ENCODE measurements around the gene ZMAT3.

ZMAT3 gene

GRCh38 chr3:179088306-179088705 lies 16.7 kb upstream of the ZMAT3 start:
- no peak overlapping the region for H3K27ac ChIP-seq (ENCODE audit: low read depth, low read length)

GRCh38 chr3:179083977-179084376 lies 12.4 kb upstream of the ZMAT3 start:
- no peak overlapping the region for H3K4me3 ChIP-seq (ENCODE audit: low read depth, low read length)

More at GRCh38 chr3:179088306-179088705, 16.7 kb upstream of the ZMAT3 start:
- Histone ChIP-seq H3K4me1 (ENCODE audit: control insufficient read depth, insufficient read depth, low read length) (peaks cover 19% of the 10 kb centered on the region), H3K9ac (ENCODE audit: low read depth, low read length) (no peak overlapping the region), H3K4me3 (ENCODE audit: low read depth, low read length) (no peak overlapping the region), H3K36me3 (ENCODE audit: control insufficient read depth, insufficient read depth, low read length) (no peaks in the 10 kb centered on the region), H3K27me3 (ENCODE audit: control insufficient read depth, insufficient read depth, low read length) (no peaks in the 10 kb centered on the region), H3K9me3 (ENCODE audit: control insufficient read depth, insufficient read depth, low read length) (no peaks in the 10 kb centered on the region)

DNA sequence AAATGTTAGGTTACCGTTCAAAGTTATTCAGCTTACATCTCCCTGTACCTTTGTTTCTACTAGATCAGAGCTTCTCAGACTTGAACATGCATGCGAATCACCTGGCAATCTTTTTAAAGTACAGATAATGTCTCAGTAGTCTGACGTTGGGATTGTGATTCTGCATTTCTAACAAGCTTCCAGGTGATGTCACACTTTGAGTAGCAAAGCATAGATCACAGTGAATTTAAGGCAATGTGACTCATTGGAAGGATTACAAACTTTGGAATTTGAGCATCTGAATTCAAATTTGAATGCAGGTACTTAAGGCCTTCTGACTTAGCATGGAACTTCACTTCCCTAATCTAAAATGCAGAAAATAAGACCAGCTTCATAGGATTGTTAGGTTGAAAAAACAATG lies 10.8 kb upstream of the ZMAT3 start:
- H3K36me3 ChIP-seq (ENCODE audit: control insufficient read depth, insufficient read depth, low read length), result no peaks in the 10 kb centered on the region
- peak overlapping the region; percentile 43 for H3K27ac ChIP-seq (ENCODE audit: low read depth, low read length)

More at GRCh38 chr3:179083977-179084376, 12.4 kb upstream of the ZMAT3 start:
- Histone ChIP-seq H3K36me3 (ENCODE audit: control insufficient read depth, insufficient read depth, low read length) (no peaks in the 10 kb centered on the region), H3K4me1 (ENCODE audit: control insufficient read depth, insufficient read depth, low read length) (peaks cover 33% of the 10 kb centered on the region), H3K27ac (ENCODE audit: low read depth, low read length) (peak overlapping the region; percentile 63), H3K9me3 (ENCODE audit: control insufficient read depth, insufficient read depth, low read length) (no peaks in the 10 kb centered on the region), H3K9ac (ENCODE audit: low read depth, low read length) (no peak overlapping the region), H3K27me3 (ENCODE audit: control insufficient read depth, insufficient read depth, low read length) (no peaks in the 10 kb centered on the region)

GRCh38 chr3:179081885-179082284 lies 10.3 kb upstream of the ZMAT3 start:
- Histone ChIP-seq H3K9me3 (ENCODE audit: control insufficient read depth, insufficient read depth, low read length) (no peaks in the 10 kb centered on the region), H3K9ac (ENCODE audit: low read depth, low read length) (no peak overlapping the region)

More for the DNA sequence above, 10.8 kb upstream of the ZMAT3 start:
- Histone ChIP-seq H3K4me3 (ENCODE audit: low read depth, low read length) (no peak overlapping the region), H3K9me3 (ENCODE audit: control insufficient read depth, insufficient read depth, low read length) (no peaks in the 10 kb centered on the region), H3K9ac (ENCODE audit: low read depth, low read length) (no peak overlapping the region), H3K4me1 (ENCODE audit: control insufficient read depth, insufficient read depth, low read length) (peaks cover 33% of the 10 kb centered on the region), H3K27me3 (ENCODE audit: control insufficient read depth, insufficient read depth, low read length) (no peaks in the 10 kb centered on the region)

DNA sequence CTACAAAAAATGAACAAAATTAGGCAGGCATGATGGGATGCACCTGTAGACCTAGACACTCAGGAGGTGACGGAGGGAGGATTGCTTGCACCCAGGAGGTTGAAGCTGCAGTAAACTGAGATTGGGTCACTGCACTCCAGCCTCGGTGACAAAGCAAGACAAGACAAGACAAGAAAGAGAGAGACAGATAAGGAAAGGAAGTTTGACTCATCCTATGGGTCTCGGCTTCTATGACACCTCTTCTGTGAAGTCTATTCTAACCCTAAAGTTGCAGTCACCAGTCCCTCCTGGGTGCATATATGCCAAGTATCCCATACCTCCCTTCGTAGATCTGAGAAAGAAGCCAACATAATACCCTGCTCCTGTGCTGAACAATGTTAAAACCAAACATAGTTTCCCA lies 7.9 kb upstream of the ZMAT3 start:
- Histone ChIP-seq H3K27ac (ENCODE audit: low read depth, low read length) (no peak overlapping the region), H3K9me3 (ENCODE audit: control insufficient read depth, insufficient read depth, low read length) (no peaks in the 10 kb centered on the region), H3K4me3 (ENCODE audit: low read depth, low read length) (no peak overlapping the region)

More at GRCh38 chr3:179081885-179082284, 10.3 kb upstream of the ZMAT3 start:
- Histone ChIP-seq H3K27me3 (ENCODE audit: control insufficient read depth, insufficient read depth, low read length) (no peaks in the 10 kb centered on the region), H3K36me3 (ENCODE audit: control insufficient read depth, insufficient read depth, low read length) (no peaks in the 10 kb centered on the region), H3K4me1 (ENCODE audit: control insufficient read depth, insufficient read depth, low read length) (peaks cover 33% of the 10 kb centered on the region), H3K4me3 (ENCODE audit: low read depth, low read length) (no peak overlapping the region), H3K27ac (ENCODE audit: low read depth, low read length) (no peak overlapping the region)

DNA sequence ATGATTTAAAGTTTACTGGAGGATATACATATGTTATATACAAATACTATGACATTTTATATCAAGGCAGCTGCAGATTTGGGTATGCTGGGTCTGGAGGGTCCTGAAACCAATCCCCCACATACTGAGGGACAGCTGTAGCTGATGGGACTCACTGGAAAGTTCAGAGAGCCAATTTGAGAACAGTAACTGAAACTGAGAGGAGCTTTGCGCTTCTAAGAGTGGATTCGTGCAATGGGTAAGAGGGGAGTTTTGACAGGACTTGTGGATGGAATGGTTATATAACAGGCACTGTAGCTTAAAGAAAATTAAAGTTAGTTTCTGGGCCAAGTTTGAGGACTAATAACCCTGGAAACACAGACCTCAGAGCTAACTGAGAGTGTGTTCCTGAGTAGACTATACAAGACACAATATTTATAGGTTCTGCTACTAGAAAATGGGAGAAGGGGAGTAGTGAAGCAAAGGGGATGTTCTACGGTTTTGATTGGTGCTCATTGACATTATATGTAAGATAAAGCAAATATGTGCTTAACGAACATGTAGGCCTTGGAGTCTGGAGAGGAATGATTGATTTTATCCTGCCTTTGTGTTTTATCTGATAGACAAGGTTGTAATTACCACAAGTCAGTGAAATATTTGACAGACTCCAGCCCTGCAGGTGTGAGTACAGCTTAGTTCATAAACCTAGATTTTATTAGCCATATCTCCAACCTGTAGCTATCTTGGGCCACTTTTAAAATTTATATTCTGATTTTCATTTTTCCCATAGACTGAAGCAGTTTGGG lies 4.8 kb upstream of the ZMAT3 start:
- Histone ChIP-seq H3K27ac (ENCODE audit: low read depth, low read length) (no peak overlapping the region), H3K4me1 (ENCODE audit: control insufficient read depth, insufficient read depth, low read length) (no peaks in the 10 kb centered on the region), H3K27me3 (ENCODE audit: control insufficient read depth, insufficient read depth, low read length) (no peaks in the 10 kb centered on the region), H3K9me3 (ENCODE audit: control insufficient read depth, insufficient read depth, low read length) (no peaks in the 10 kb centered on the region), H3K4me3 (ENCODE audit: low read depth, low read length) (no peak overlapping the region), H3K9ac (ENCODE audit: low read depth, low read length) (no peak overlapping the region), H3K36me3 (ENCODE audit: control insufficient read depth, insufficient read depth, low read length) (no peaks in the 10 kb centered on the region)

More for the DNA sequence above, 7.9 kb upstream of the ZMAT3 start:
- Histone ChIP-seq H3K4me1 (ENCODE audit: control insufficient read depth, insufficient read depth, low read length) (peaks cover 26% of the 10 kb centered on the region), H3K36me3 (ENCODE audit: control insufficient read depth, insufficient read depth, low read length) (no peaks in the 10 kb centered on the region), H3K9ac (ENCODE audit: low read depth, low read length) (no peak overlapping the region), H3K27me3 (ENCODE audit: control insufficient read depth, insufficient read depth, low read length) (no peaks in the 10 kb centered on the region)

- peaks cover 8% of the 10 kb centered on the region; the same call in 1 of the 2 replicates for H3K4me1 ChIP-seq (ENCODE audit: control insufficient read depth, insufficient read depth, low read length)
- no peak overlapping the region for H3K9ac ChIP-seq (ENCODE audit: low read depth, low read length)
- H3K27me3 ChIP-seq (ENCODE audit: control insufficient read depth, insufficient read depth, low read length), result no peaks in the 10 kb centered on the region
- H3K9me3 ChIP-seq (ENCODE audit: control insufficient read depth, insufficient read depth, low read length), result no peaks in the 10 kb centered on the region
- no peaks in the 10 kb centered on the region for H3K36me3 ChIP-seq (ENCODE audit: control insufficient read depth, insufficient read depth, low read length)
- H3K27ac ChIP-seq (ENCODE audit: low read depth, low read length), result no peak overlapping the region
- no peak overlapping the region for H3K4me3 ChIP-seq (ENCODE audit: low read depth, low read length)
Measured at GRCh38 chr3:179074656-179075055, 3.0 kb upstream of the ZMAT3 start.

GRCh38 chr3:179073816-179074215 lies 2.2 kb upstream of the ZMAT3 start:
- H3K4me1 ChIP-seq (ENCODE audit: control insufficient read depth, insufficient read depth, low read length), result peaks cover 8% of the 10 kb centered on the region; the same call in 1 of the 2 replicates
- H3K36me3 ChIP-seq (ENCODE audit: control insufficient read depth, insufficient read depth, low read length), result no peaks in the 10 kb centered on the region
- H3K9me3 ChIP-seq (ENCODE audit: control insufficient read depth, insufficient read depth, low read length), result no peaks in the 10 kb centered on the region
- no peak overlapping the region for H3K27ac ChIP-seq (ENCODE audit: low read depth, low read length)
- no peak overlapping the region for H3K9ac ChIP-seq (ENCODE audit: low read depth, low read length)
- H3K4me3 ChIP-seq (ENCODE audit: low read depth, low read length), result no peak overlapping the region
- H3K27me3 ChIP-seq (ENCODE audit: control insufficient read depth, insufficient read depth, low read length), result no peaks in the 10 kb centered on the region

DNA sequence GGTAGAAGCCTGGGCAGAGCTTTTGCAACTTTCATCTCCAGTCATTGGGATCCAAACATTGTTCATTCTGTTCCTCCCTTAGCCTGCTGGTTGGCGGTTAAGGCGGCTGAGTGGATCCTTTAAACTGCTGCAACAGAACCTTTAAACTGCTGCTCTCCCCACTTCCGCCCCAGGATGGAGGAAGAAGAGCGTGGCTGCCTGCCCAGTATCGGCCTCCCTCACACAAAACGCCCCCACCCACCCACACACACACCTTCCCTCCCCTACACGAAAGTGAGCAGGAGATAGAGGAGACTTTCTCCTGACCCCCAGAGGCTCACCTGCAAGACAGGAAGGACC lies 460 bp upstream of the ZMAT3 start:
- Histone ChIP-seq H3K4me1 (ENCODE audit: control insufficient read depth, insufficient read depth, low read length) (peaks cover 8% of the 10 kb centered on the region; the same call in 1 of the 2 replicates), H3K36me3 (ENCODE audit: control insufficient read depth, insufficient read depth, low read length) (peaks cover 4% of the 10 kb centered on the region; the same call in 1 of the 2 replicates), H3K27ac (ENCODE audit: low read depth, low read length) (no peak overlapping the region), H3K9ac (ENCODE audit: low read depth, low read length) (peak overlapping the region; percentile 23; the same call in 1 of the 2 replicates), H3K4me3 (ENCODE audit: low read depth, low read length) (peak overlapping the region; percentile 97), H3K27me3 (ENCODE audit: control insufficient read depth, insufficient read depth, low read length) (no peaks in the 10 kb centered on the region), H3K9me3 (ENCODE audit: control insufficient read depth, insufficient read depth, low read length) (no peaks in the 10 kb centered on the region)

DNA sequence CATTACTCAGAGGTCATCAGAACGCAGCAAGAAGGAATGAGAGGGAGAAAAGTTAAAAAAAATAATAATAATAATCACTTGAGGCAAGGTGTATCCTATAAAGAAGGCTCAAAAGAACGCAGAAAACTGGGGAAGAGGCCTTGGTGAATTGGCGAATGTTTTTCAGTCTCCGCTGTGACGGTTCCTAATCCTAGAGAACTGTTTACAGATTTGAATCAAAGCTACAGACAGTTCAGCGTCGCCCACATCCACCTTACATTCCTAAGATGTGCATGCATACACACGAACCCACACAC lies 634 bp downstream of the ZMAT3 start:
- H3K4me3 ChIP-seq (ENCODE audit: low read depth, low read length), result peak overlapping the region; percentile 97
- H3K4me1 ChIP-seq (ENCODE audit: control insufficient read depth, insufficient read depth, low read length), result peaks cover 8% of the 10 kb centered on the region; the same call in 1 of the 2 replicates
- no peaks in the 10 kb centered on the region for H3K27me3 ChIP-seq (ENCODE audit: control insufficient read depth, insufficient read depth, low read length)
- H3K9me3 ChIP-seq (ENCODE audit: control insufficient read depth, insufficient read depth, low read length), result no peaks in the 10 kb centered on the region
- H3K9ac ChIP-seq (ENCODE audit: low read depth, low read length), result peak overlapping the region; percentile 23
- H3K36me3 ChIP-seq (ENCODE audit: control insufficient read depth, insufficient read depth, low read length), result peaks cover 12% of the 10 kb centered on the region; the same call in 1 of the 2 replicates
- peak overlapping the region; percentile 57 for H3K27ac ChIP-seq (ENCODE audit: low read depth, low read length)

DNA sequence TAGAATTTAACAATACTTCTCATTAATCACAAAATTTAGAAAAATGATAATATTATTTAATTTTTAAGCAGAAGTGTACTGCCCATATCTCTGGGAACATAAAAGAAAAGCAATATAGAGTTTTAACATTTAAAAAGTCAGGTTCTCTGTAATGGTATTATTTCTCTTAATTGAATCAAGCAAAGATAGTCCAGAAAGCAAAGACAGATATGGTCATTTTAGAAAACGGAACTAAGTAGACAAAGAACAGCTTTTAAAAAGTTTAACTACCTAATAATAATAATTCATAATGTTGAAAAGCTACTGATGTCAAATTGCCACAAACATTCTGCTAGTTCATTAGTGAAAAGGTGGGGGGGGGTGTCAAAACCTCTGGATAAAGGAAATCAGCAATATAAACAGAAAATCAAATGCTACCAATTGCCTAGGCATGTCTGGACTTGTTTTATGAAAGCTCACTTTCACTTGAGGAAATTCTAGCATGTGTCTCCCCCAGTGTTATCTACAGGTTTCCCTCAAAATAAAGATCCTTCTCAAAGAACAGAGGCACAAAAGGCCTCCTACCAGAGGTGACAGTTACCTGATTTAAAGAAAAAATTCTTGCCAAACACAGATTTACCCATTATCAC lies 1.7 kb downstream of the ZMAT3 start:
- H3K9me3 ChIP-seq (ENCODE audit: control insufficient read depth, insufficient read depth, low read length), result no peaks in the 10 kb centered on the region
- peaks cover 12% of the 10 kb centered on the region; the same call in 1 of the 2 replicates for H3K36me3 ChIP-seq (ENCODE audit: control insufficient read depth, insufficient read depth, low read length)
- H3K27ac ChIP-seq (ENCODE audit: low read depth, low read length), result no peak overlapping the region
- no peak overlapping the region; the same call in 1 of the 2 replicates for H3K9ac ChIP-seq (ENCODE audit: low read depth, low read length)
- H3K4me1 ChIP-seq (ENCODE audit: control insufficient read depth, insufficient read depth, low read length), result peaks cover 8% of the 10 kb centered on the region; the same call in 1 of the 2 replicates
- H3K4me3 ChIP-seq (ENCODE audit: low read depth, low read length), result peak overlapping the region; percentile 97
- no peaks in the 10 kb centered on the region for H3K27me3 ChIP-seq (ENCODE audit: control insufficient read depth, insufficient read depth, low read length)
